NB4 (cell line): ENCODE data around the gene NYAP1.

Experiments
- MAX ChIP-seq: IDR thresholded peaks from 2 replicates; pipeline ENCODE4 v1.6.1; 2011; ENCODE audit warnings: low read depth, low read length
- POLR2A ChIP-seq: IDR thresholded peaks from 2 replicates; pipeline ENCODE4 v1.6.1; 2011; ENCODE audit warnings: mild to moderate bottlenecking; ENCODE audit not compliant: insufficient read length; ENCODE audit errors: extremely low read depth

DNA sequence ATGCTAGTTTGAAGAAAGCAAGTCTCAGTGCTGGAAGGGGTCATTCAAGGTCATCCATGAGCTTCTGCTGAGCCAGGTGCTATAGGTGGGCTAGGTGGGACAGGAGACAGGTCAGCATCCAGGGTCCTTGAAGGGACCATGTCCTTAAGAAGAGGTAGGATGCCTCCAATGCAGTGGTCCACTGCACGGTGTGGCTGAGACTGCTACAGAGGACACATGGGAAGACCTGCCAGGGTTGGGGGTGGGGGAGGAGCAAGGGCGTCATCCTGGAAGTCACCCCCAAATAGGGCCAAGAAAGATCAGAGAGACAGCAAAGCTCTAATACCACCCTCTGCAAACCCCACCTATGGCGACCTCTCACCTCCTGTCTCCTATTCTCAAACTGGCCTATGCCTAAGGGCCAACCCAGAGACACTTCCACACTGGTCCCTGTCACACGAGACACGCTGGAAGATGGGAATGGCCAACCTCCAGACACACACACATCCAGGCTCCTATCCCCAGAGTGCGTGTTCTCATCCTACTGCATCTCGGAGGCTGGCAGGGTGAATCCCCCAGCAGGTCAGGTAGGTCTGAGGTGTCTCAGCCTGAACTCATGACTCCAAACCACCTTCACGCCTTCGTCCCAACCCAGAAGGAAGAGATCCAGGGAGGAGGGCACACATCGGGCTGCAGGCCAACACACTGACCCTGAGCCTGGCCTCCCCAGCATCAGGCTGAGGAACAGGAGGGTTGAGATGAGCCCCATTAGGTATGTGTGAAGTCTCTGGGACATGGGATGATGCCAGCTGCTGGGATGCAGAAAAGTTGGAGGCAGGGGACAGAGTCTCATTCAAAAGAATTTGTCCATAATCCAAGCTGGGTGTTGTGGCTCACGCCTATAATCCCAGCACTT lies 41.8 kb upstream of the NYAP1 start:
- TF ChIP-seq POLR2A (no peak), MAX (no peak)
